Endothelial cell of umbilical vein (primary cell): ENCODE results near the gene ENPP4.

Experiments used
- CTCF ChIP-seq, 2 donors: IDR thresholded peaks; 1 replicate in 1 of 2; 2 replicates in 1 of 2; pipeline ENCODE4 v1.5.1; 2011; ENCODE audit warnings: low read length in 2 of 2, mild to moderate bottlenecking in 2 of 2, moderate library complexity in 2 of 2, control low read depth in 1 of 2, inconsistent platforms in 1 of 2, low read depth in 1 of 2; ENCODE audit not compliant: insufficient read depth in 1 of 2; ENCODE audit errors: extremely low read depth in 1 of 2
- EZH2 ChIP-seq: IDR thresholded peaks from 2 replicates; pipeline ENCODE4 v1.6.1; 2012; ENCODE audit warnings: borderline replicate concordance, low read depth, mild to moderate bottlenecking, moderate library complexity, low read length, inconsistent platforms; ENCODE audit not compliant: severe bottlenecking
- MAX ChIP-seq: IDR thresholded peaks from 2 replicates; pipeline ENCODE4 v1.6.1; 2011; ENCODE audit not compliant: insufficient read depth, insufficient read length
- POLR2A ChIP-seq: IDR thresholded peaks from 2 replicates; pipeline ENCODE4 v1.6.1; 2012; ENCODE audit warnings: low read depth, mild to moderate bottlenecking, control low read depth, low read length
- POLR2AphosphoS5 ChIP-seq: IDR thresholded peaks from 2 replicates; pipeline ENCODE4 v1.6.1; 2012; ENCODE audit warnings: low read depth, mild to moderate bottlenecking, control low read depth, low read length, moderate library complexity; ENCODE audit not compliant: insufficient read depth

- TF ChIP-seq CTCF (IDR thresholded peaks at IDR 0.05; ENCODE audit: extremely low read depth in 1 of 2, insufficient read depth in 1 of 2, low read depth in 1 of 2, low read length in 2 of 2) (no peak), POLR2A (no peak), EZH2 (no peak), POLR2AphosphoS5 (no peak), MAX (no peak)
Measured at GRCh38 chr6:46175976-46176375, 46.2 kb downstream of the ENPP4 start.
